ENCODE measurements around the gene TMEM91. TPM values are rescaled to one million over a fixed set of nuclear protein-coding genes. Genes with fewer than 3 reads are reported as not detected.

TMEM91 gene
- total RNA-seq, 2 experiments from 2014 or later, result 2.2 to 3.0 TPM

DNA sequence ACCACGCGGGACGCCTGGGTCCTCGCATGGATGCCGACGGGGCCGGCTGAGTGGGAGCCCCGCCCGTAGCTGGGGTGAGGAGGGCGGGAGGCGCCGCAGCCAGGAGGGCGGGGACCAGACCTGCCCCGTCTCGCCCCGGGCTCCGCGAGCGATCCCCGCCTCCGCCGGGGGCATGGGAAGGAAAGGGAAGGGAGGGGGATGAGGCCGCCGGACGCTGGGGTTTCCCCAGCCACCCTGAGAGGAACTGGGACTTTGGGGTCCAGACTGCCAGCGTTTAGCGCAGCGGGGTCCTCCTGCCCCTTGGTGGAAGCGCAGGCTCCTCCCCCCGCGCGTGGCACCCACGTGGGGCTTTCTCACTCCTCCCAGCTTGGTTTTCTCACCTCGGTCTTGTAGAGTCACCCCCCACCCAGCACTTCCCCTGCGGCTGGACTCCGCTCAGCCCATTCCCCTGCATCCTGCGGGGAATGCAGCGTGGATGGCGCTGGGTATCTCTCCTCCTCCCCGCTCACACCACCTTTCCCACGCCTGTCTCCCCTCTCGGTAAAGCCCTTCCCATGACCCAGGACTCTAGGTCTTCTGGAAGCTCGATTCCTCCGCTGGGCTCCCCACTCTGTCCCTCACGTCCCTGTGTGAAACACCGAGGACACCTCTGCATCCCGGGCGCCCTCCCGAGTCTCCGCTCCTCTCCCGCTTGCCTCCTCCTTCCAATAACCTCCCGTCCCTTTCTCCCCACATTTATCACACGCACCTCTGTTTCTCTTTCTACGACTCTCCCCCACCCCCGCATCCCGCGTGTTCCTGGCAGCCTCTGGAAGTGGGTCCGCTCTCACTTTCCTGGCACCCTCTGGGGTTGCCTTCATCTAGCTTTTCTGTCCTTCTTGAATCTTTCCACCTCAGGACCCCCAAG lies 24.7 kb upstream of the TMEM91 start:
- ChIA-PET CTCF (interaction anchor here (0.7 to 3.0 kb wide), 8 partner anchors 11 to 97 kb away, joined by 3 to 22 read pairs (median 10); partner anchors contain the start of genes B9D2 and HNRNPUL1), POLR2A (interaction anchor here (0.5 to 3.2 kb wide), 14 partner anchors 12 to 1920 kb away, joined by 3 to 31 read pairs (median 6); partner anchors contain the start of genes B9D2, CCDC97 and HNRNPUL1)

GRCh38 chr19:41352279-41352608 lies 24.1 kb upstream of the TMEM91 start:
- ChIA-PET POLR2A (interaction anchor here (0.6 to 3.2 kb wide), 9 partner anchors 11 to 931 kb away, joined by 3 to 31 read pairs (median 7); partner anchors contain the start of genes B9D2 and HNRNPUL1), CTCF (interaction anchor here (0.8 to 3.0 kb wide), 6 partner anchors 11 to 89 kb away, joined by 3 to 22 read pairs (median 16); partner anchors contain the start of genes B9D2 and HNRNPUL1)

- CTCF ChIA-PET, result interaction anchor here (0.8 to 3.0 kb wide), 6 partner anchors 11 to 89 kb away, joined by 3 to 22 read pairs (median 16); partner anchors contain the start of genes B9D2 and HNRNPUL1
- POLR2A ChIA-PET, result interaction anchor here (0.5 to 3.2 kb wide), 9 partner anchors 11 to 932 kb away, joined by 3 to 31 read pairs (median 6); partner anchors contain the start of genes B9D2 and HNRNPUL1
Observed at GRCh38 chr19:41352609-41353465, 23.5 kb upstream of the TMEM91 start.

- ChIA-PET POLR2A (interaction anchor here (0.5 to 3.2 kb wide), 4 partner anchors 10 to 234 kb away, joined by 3 to 31 read pairs (median 24); partner anchors contain the start of genes B9D2 and HNRNPUL1), CTCF (interaction anchor here (1.2 to 3.0 kb wide), 4 partner anchors 10 to 90 kb away, joined by 4 to 22 read pairs (median 18); partner anchors contain the start of genes B9D2 and HNRNPUL1)
Observed at GRCh38 chr19:41353466-41354342, 22.6 kb upstream of the TMEM91 start, which contains the start of gene TGFB1. TSS of gene TGFB1 (minus strand) at chr19:41353922. CDS start at chr19:41353044, 878 bp downstream.

- ChIA-PET POLR2A (no interaction called here), CTCF (interaction anchor here (0.8 to 1.4 kb wide), 4 partner anchors 9 to 150 kb away, joined by 3 to 4 read pairs (median 4); partner anchors contain the start of gene B9D2)
Observed at GRCh38 chr19:41354343-41354953, 21.9 kb upstream of the TMEM91 start.

GRCh38 chr19:41355035-41355434 lies 21.3 kb upstream of the TMEM91 start:
- POLR2A ChIA-PET, result interaction anchor here (0.7 kb wide), 1 partner anchor 9 kb away, joined by 4 read pairs; the partner anchor contains the start of gene B9D2
- CTCF ChIA-PET, result interaction anchor here (0.8 to 1.4 kb wide), 5 partner anchors 9 to 151 kb away, joined by 3 to 4 read pairs (median 3); partner anchors contain the start of gene B9D2

DNA sequence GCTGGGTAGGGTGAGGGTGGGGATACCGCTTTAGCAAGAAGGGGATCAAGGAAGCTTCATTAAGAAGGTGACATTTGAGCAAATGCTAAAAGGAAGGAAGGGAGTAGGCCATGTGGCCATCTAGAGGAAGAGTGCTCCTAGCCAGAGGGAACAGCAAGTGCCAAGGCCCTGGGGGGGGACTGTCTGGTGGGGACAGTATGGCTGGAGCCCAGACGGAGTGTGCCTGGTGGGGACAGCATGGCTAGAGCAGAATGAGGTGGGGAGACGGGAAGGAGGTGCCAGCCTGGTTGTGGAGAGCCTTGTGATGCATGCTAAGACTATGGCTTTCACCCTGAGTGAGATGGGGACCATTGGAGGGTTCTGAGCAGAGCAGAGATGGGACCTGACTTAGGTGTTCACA lies 20.5 kb upstream of the TMEM91 start:
- ChIA-PET CTCF (interaction anchor here (1.4 kb wide), 2 partner anchors 8 to 9 kb away, joined by 3 to 4 read pairs; partner anchors contain the start of gene B9D2), POLR2A (no interaction called here)

GRCh38 chr19:41356984-41357739 lies 19.2 kb upstream of the TMEM91 start:
- POLR2A ChIA-PET, result interaction anchor here (0.5 kb wide), 1 partner anchor 28 kb away, joined by 3 read pairs; no protein-coding TSS in a partner anchor
- CTCF ChIA-PET, result interaction anchor here (0.7 kb wide), 1 partner anchor 990 kb away, joined by 3 read pairs; no protein-coding TSS in a partner anchor

DNA sequence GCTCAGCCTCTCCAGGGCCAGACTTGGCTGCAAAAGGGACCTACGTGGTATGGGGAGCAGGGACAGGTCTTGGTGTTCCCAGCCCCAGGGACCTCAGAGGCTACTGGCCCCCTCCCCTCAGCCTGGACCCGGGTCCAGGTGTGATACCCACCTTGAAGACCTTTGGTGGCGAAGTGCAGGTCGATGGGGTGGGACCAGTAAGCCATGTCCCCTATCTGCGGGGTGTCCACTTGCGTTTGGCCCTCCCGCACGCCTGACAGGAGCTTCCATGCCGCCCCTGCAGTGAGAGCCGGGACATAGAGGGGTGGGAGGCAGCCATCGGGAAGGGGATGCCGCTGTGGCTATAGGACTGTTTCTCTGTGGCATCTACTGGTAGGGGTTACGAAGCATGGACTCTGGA lies 18.6 kb upstream of the TMEM91 start:
- POLR2A ChIA-PET, result no interaction called here
- CTCF ChIA-PET, result no interaction called here

DNA sequence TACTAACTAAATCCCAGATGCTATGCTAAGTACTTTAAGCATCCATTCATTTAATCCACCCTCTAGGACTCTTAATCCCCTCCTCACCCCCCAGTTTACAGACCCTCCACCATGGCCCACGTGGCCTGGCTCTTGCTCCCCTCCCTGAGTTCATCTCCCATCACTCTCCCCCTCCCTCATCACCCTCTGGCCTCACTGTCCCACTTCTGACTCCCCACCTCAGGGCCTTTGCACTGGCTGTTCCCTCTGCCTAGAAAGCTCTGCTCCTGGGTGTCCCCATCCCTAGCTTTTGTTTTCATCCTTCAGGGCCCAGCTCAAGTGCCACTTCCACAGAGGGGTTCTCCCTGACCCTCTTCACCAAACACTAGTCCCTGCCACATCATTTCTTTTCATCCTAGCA lies 16.6 kb upstream of the TMEM91 start:
- POLR2A ChIA-PET, result interaction anchor here (0.7 kb wide), 1 partner anchor 25 kb away, joined by 9 read pairs; no protein-coding TSS in a partner anchor
- CTCF ChIA-PET, result no interaction called here

- ChIA-PET POLR2A (interaction anchor here (0.6 to 2.4 kb wide), 2 partner anchors 10 to 47 kb away, joined by 13 to 31 read pairs; partner anchors contain the start of gene TGFB1), CTCF (interaction anchor here (0.7 to 4.0 kb wide), 3 partner anchors 10 to 919 kb away, joined by 3 to 20 read pairs (median 4); no protein-coding TSS in a partner anchor)
Observed at GRCh38 chr19:41362143-41362847, 14.0 kb upstream of the TMEM91 start.

DNA sequence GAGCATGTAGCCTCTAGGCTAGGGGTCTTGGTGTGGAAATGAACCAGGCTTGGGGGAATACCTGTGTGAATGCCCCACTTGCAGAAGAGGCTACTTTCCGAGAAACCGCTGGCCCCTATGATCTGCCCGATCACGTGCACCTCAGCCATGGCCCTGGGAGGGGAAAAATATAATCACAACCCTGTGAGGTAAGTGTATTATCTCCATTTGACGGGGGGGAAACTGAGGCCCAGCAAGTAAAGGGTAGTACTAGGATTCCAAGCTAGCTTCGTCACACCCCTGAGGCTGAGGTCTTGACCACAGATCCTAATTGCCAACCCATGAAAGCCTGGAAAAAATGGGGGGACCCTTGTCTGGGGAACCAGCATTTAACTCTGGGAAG lies 13.0 kb upstream of the TMEM91 start:
- CTCF ChIA-PET, result interaction anchor here (1.1 to 4.0 kb wide), 2 partner anchors 8 to 11 kb away, joined by 4 to 20 read pairs; no protein-coding TSS in a partner anchor
- POLR2A ChIA-PET, result interaction anchor here (1.0 to 2.4 kb wide), 3 partner anchors 11 to 101 kb away, joined by 4 to 31 read pairs (median 11); partner anchors contain the start of gene TGFB1

GRCh38 chr19:41363753-41364523 lies 12.4 kb upstream of the TMEM91 start, which contains the start of gene B9D2:
TSS of gene B9D2 (minus strand) at chr19:41364149. CDS start at chr19:41363519, 630 bp downstream.
- ChIA-PET CTCF (interaction anchor here (0.6 to 4.0 kb wide), 3 partner anchors 9 to 197 kb away, joined by 4 to 20 read pairs (median 5); no protein-coding TSS in a partner anchor), POLR2A (interaction anchor here (0.5 to 2.4 kb wide), 9 partner anchors 9 to 544 kb away, joined by 3 to 31 read pairs (median 4); partner anchors contain the start of gene TGFB1)
